Measurements from ENCODE around the gene FEM1B.

FEM1B gene

DNA sequence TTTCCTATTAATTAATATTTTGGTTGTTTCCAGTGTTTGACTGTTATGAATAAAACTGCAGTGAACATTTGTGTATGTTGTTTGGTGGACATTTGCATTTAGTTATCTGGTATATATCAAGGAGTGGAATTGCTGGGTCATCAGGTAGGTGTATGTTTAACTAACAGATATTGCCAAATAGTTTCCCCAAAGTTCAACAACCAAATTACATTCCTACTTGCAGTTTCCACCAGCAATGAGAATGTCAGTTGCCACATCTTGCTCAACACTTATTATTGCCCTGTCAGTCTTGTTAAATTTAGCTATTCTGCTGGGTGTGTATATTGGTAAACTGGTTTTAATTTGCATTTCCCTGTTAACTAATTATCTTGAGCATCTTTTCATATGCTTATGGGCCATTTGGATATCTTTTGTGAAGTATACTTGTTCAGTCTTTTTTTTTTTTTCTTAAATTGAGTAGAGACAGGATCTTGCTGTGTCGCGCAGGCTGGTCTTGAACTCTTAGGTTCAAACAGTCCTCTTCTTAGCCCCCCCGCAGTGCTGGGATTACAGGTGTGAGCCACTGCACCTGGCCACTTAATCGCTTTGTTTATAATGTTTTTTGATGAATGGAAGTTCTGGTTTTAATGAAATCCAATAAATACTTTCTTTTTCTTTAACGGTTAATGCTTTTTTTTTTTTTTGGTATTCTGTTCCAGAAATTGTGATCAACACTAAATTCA, 7.9 kb downstream of the FEM1B start:
- DNase-seq = peak; percentile 22 to 61

DNA sequence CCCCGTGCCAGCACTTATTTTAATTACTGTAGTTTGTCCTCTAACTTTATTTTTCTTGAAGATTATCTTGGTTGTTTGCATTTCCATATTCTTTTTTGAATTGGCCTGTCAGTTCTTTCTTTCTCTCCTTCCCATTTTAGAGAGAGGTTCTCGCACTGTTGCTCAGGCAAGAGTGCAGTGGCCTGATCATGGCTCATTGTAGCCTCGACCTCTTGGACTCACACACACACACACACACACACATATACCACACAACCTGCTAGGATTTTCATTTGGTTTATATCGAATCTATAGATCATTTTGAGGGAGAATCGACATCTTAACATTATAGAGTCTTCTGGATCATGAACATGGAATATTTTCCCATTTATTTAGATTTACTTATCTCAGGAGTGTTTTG, 8.7 kb downstream of the FEM1B start:
- no peak for DNase-seq

DNA sequence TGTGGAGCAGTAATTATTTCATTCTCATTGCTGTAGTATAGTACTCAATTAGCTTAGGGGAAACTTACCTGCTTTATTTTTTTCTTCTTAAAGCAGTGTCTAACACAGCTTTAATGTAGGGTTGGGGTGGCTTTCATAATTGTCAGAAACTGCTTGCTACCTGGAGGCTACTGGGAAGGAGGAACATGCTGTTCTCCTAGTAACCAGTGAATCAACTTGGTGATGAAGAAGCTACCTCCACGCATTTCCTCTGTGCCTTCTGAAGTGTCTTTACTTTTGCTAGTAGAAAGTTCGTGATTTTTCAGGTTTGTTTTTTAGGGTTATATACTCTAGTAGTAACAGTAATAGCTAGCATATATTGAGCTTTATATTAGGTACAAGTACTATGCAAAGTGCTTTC, 11.5 kb downstream of the FEM1B start:
- DNase-seq = no peak

DNA sequence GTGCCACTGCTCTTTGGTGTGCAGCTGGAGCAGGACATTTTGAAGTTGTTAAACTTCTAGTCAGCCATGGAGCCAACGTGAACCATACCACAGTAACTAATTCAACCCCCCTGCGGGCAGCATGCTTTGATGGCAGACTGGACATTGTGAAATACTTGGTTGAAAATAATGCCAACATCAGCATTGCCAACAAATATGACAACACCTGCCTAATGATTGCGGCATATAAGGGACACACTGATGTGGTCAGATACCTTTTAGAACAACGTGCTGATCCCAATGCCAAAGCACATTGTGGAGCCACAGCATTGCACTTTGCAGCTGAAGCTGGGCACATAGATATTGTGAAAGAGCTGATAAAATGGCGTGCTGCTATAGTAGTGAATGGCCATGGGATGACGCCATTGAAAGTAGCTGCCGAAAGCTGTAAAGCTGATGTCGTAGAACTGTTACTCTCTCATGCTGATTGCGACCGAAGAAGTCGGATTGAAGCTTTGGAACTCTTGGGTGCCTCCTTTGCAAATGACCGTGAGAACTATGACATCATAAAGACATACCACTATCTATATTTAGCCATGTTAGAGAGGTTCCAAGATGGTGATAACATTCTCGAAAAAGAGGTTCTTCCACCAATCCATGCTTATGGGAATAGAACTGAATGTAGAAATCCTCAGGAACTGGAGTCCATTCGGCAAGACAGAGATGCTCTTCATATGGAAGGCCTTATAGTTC, 12.2 kb downstream of the FEM1B start:
- no peak for DNase-seq

DNA sequence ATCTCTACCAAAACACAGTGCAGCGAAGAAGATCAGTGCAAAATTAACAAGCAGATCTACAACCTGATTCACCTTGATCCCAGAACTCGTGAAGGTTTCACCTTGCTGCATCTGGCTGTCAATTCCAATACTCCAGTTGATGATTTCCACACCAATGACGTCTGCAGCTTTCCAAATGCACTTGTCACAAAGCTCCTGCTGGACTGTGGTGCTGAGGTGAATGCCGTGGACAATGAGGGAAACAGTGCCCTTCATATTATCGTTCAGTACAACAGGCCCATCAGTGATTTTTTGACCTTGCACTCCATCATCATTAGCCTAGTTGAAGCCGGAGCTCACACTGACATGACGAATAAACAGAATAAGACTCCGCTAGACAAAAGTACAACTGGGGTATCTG, 13.2 kb downstream of the FEM1B start:
- no peak for DNase-seq

DNA sequence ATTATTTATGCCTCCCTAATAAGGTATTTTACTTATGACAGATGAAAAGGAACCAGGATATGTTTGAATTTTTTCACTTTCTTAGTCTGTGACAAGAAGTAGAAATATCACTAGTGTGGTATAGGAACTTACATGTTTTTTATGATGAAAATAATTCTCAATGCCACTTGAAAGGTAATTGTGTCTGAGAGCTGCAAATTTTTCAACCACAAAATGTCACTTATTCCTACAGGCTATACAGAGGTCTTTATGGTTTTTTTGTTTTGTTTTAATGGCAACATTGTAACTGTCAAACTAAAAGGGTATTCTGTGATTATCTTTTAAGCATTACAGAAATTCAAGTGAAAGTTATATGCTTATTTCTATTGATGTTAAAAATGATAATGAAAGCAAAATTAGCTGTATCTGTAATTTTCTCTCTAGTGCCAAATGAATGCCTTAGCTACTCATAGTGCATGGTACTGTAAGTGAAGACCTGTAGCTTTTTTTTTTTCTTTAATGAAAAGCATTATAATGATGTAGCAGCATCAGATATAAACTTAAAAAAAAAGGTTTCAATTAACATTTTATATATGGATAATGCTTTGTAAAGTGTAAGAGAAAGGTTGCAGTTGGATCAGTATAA, 14.7 kb downstream of the FEM1B start:
- no peak for DNase-seq

DNA sequence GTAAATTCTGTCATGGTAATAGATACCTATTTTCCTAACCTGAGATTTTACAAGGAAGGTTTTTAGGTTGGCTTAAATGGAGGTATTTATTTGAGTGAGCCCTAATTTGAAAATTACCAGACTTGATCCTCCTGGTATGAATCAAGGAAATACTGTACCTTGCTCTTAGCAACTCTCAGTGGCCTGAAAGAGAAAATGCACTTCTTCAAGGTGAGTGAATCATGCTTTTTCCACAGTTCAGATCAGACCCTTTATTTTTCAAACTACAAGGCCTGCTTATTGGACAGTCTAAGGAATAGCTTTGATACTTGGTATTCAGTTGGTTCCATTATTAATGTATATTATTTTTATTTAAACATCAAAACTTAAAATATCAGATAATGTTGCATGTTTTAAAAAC, 15.4 kb downstream of the FEM1B start:
- DNase-seq = no peak

DNA sequence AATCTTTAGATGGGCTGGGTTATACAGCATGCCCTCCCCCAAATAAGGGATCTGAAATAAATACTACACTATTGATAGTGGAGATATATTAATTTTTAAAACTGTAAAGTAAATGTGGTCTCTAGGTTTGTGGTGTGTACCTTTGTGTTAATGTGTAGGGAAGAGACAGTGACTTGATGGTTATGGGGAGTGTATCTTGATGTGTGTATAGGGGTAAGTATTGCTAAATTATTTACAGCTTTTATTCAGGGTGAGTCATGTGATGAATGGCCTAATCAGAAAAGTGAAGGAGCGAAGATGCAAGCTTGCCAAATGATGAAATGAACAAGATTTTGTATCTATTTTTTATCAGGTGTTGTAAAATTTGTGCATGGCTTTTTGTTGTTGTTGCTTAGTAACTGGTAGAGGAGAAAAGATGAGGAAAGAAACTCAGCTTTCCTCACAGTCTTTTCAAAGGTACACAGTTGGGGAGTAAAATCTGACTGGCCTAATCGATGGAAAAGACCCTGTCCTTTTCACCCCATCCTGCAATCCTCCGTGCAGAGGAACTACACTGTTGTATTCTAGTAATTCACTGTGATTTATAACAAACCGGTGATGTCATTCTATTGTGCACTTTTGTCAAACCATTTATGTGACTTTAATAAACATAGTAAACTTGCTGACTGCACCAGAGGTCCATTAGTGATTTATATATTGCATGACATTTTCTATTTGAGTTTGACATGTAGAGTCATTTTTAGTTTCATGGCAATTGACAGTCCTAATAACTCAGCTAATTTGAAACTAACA, 17.7 kb downstream of the FEM1B start:
- DNase-seq = no peak

DNA sequence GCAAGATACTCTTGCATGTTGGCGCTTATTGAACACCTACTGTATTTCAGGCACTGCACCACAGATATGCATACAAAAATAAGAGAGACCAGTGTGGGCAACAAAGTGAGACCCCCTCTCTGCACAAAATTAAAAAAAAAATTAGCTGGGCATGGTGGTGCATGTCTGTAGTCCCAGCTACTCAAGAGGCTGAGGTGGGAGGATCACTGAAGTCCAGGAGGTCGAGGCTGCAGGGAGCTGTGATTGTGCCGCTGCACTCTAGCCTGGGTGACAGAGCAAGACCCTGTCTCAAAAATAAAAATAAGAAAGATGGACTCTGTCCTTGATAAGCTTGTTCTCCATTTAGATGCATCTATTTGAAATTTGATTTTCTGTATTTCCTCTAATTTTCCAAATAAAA, 20.8 kb downstream of the FEM1B start:
- no peak for DNase-seq

DNA sequence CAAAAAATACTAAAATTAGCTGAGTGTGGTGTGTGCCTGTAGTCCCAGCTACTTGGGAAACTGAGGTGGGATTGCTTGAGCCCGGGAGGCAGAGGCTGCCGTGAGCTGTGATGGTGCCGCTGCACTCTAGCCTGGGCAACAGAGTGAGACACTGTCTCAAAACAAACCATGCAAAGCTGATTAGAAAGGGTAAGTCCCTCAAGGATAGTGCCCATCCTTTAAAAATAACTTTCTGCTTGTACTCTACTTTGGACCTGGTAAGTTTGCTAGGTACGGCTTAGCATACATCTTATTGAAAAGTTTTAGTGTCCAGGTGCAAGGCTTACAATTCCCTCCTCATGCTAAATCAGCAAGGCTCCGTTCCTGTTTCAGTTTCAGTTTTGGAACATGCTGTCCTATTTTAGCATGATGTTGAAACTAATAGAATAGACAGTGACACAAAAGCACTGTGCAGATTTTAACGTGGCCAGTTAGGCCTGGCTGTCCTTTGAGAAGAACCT, 21.4 kb downstream of the FEM1B start:
- no peak for DNase-seq

DNA sequence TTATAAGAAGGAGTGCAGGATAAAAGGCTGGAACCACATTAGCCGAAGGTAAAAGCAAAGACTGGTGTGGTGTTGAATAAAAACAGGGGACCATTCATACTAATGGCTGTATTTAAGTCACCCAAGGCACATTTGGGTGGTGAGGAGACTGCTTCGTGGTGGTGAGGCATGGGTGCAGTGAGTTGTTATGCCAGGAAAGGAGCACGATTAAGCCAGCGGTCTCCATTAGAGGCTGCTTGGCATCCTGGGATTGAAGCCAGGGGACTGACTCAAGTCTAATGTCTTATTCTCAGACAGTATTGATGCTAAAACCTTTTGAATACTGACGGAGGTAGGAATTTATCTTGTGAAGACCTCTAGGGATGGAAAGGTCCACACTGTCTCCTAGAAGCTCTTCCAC, 21.9 kb downstream of the FEM1B start:
- no peak for DNase-seq

DNA sequence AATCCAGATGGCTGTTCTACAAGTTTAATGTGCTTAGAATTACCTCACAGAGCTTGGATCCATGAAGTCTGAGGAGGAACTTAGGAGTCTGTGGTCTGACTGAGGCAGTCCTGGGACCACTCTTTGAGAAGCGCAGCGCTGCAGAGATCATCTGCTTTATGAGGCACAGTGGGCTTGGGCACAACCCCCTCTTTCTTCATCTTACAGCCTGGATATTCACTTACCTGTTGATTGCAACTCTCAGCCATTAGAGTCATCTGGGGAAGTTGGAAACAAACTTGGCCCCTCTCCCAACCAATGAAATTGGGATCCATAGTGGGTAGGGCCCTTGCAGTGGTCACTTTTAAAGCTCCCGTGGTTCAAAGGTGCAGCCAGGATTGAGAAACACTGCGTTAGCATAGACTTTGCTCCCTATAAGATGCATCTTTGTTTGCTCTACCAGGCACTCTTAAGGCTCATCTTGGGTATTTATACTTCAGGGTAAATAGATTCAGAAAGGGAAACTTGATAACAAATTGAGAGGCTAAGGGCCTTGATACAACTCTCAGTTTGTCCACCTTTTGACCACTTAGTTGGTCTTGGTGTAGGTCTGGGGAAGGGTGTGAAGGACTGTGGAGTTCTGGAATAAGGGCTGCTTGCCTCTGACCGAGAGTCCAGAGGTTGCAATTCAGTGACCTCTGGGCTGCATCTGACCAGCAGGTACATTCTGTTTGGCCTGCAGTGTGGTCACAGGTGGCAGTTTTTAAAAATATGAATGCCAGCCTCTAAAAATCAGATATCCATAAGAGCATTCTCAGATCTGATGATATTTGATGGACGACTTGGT, 22.8 kb downstream of the FEM1B start:
- no peak for DNase-seq

DNA sequence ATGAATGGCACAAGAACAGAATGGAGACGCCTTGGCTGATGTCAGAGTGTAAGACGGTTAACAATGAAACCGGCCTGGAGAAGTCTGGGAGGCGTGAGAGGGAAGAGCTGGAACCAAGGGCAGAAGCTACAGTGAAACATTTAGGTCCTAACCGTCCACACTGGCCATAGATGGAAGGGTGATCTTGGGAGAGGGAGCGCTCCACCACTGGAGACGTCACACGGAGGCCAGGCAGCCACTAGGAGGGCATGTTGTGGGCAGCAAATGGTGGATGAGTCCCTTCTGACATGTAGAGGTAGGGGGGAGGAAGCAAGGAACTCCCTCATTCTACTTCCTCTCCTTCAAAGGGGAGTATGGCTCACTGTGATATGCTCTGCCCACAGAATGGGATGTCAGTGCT, 23.8 kb downstream of the FEM1B start:
- DNase-seq = no peak

DNA sequence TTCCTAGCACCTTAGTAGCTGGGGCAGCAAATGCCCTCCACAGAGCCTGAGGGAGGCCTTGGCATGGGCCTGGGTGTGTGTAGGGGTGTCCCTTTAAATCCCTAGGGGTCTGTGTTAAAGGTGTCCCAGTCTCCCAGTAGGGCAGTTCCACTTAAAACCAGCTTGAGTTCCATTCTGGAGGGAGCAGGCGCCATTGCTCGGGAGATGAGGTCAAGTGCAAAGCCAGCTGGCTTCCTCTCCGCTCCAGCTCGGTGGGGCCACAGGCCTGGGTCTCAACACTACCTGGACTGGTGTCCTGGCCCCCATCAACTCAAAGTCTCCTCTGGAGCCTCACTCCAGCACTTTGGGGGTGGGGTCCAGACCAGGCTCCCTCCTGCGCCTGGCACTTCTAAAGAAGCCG, 25.2 kb downstream of the FEM1B start:
- DNase-seq = no peak

DNA sequence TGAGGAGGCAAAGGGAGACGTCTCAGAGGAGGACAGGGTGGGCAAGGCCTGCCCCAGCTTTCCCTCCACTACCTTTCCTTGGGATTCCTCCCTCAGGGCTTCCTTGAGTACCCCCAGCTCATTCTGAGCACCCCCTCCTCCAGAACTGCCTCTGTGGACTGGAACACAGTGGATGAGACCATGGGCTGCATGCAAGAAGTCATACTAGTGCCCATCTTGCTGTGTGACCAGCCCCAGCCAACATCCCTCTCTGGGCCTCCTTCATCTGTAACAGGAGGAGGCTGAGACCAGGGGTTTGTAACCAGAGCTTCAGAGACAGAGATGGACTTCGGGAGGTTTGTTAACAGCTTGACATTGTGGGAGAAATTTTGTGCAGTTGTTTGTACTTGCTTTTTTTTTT, 25.6 kb downstream of the FEM1B start:
- no peak for DNase-seq

DNA sequence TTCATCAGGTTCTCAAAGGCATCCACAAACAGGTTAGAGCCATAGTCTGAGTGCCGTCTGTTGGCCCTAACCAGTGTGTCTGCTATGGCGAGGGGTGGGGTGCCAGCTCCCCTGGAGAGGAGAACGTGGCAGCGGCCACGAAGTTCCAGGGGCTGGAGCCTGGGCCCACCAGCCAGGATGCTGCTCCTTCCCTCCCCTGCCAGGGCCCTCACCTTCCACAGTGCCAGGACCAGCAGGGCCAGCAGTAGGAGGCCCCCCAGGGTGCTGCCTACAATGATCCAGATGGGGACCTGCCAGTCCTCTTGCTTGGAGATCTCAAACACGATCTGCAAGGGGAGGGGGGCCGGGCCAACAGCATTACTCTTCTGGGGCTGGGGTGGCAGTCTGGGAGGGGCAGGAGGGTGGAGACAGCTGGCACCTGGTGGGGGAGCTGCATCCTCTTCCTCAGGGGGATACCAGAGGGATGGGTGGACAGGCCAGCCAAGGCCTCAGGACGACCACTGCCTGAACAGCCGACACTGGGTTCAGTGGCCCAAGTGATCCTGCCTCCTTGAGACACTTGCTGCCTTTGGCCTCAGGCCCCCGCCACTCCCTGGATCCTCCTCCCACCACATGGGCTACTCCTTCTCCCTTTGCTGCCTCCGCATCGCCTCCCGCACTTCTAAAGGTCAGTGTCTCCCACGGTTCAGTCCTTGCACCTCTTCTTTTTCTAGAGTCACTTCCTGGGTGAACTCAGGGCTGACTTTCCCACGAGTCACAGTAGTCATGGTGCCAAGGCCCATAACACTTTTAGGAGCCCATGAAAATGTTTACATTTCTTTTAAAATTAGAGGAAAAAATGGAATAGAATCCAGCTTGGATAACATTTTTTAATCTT, 26.3 kb downstream of the FEM1B start:
- no peak for DNase-seq

DNA sequence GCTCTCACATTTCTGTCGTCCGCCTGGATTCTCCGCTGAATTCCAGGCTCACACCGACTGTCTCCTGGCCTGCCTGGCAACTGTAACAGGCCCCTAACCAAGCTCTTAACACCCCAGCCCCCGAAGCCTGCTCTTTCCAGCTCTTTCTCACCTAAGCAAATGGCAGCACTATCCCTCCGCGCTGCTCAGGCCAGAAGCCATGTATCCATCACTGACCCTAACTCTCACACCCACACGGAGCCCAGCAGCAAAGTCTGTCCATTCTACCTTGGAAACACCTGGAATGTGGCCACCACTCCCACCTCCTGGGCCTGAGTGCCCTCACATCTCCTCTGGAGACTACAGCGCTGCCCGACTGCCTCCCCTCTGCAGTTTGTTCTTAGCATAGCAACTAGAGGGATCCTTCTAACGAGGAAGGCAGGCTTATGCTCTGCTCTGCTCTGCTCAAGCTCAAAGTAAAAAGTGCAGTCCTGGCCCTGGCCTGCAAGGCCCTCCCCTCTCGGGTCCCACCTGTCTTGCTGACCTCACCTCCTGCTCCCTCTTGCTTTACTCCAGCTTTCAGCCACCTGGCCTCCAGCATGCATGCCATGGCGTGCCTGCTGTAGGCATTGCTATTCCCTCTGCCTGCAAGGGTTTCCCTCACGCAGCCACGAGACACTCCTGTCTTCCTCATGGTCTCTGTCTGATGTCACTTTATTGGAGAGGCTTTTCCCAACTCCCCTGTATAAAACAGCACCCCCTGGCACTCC, 27.2 kb downstream of the FEM1B start:
- DNase-seq = no peak

DNA sequence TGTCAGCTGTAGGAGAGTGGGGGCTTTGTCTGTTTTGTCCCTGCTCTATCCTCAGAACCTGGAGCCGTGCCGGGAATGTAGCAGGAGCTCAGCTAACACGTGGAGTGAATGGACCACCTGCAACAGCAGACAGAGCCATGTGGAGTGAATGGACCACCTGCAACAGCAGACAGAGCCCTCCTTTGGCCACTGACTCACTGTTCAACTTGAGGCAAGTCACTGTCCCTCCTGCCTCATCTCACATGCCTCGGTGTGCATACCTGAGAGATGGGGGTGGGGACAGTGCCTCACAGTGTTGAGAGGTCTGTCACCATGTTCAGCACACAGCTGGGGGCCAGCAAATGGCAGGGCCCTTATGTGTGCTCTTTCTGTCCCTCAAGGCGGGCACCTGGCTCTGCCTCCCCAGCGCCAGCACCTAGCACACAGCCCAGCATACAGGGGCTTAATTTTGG, 27.9 kb downstream of the FEM1B start:
- DNase-seq = no peak

DNA sequence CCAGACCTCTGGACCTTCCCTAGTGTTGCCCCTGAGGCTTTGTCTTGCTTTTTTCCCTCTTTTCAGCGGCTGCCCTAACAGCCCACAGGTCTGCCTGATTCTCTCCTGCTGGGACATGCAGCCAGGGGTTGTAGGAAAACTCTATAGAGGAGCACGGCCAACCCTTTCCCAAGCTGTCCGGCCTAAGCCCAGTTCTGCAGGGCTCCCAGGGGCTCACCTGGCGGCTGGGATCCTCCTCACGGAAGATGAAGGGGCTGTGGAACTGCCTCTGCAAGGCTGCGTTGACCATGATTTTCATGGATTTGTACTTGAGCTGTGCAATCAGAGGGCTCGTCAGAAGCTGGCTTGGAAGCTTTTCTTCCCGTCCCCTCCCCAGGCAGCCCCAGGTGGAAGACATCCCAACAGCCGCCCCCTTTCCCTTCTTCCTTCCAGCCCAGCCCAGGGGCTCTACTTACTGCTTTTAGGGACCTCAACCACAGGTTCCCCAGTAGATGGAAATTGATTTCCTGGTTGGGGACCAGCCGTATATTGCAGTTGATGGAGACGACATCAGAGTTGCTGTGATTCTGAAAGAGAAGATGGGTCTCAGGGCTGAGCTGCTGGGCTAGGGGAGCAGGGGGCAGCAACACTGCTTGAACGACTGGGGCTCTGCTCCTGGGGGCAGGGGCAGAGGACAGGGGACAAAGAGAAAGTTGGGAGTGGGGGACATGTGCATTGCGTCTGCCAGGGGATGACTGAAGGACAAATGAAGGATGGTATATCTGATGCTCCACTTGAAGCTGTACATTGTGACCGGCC, 29.8 kb downstream of the FEM1B start:
- no peak for DNase-seq

DNA sequence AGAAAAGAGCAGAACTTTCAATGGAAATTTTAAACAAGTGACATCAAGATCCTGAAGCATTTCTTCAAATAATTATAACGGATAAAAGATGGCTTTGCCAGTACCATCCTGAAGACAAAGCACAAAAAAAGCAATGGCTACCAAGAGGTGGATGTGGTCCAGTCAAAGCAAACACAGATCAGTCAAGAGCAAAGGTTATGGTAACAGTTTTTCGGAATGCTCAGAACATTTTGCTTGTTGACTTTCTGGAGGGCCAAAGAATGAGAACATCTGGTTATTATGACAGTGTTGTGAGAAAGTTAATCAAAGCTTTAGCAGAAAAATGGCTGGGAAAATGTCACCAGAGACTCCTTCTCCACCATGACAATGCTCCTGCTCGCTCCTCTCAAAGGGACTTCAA, 31.5 kb downstream of the FEM1B start:
- DNase-seq = no peak

Data from NCI-H2081 (cell line).